GM10266 (cell line): ENCODE data around the gene BCO1.
"Not testable (repeated sequence)": the region's sequence is repeated elsewhere in the genome, so short reads cannot be mapped to it uniquely, and the experiment has no call there.

Source experiments
- DNase-seq: peaks from one replicate; pipeline ENCODE4 v3.0.0; 2012; ENCODE audit errors: extremely low spot score
- TF ChIP-seq, protein P1 (sequence below): IDR thresholded peaks from 2 replicates; pipeline ENCODE4 v1.5.1; 2012; ENCODE audit warnings: mild to moderate bottlenecking, low read depth; ENCODE audit not compliant: control insufficient read depth, insufficient read depth; ENCODE audit errors: missing control alignments

The BCO1 gene

DNA sequence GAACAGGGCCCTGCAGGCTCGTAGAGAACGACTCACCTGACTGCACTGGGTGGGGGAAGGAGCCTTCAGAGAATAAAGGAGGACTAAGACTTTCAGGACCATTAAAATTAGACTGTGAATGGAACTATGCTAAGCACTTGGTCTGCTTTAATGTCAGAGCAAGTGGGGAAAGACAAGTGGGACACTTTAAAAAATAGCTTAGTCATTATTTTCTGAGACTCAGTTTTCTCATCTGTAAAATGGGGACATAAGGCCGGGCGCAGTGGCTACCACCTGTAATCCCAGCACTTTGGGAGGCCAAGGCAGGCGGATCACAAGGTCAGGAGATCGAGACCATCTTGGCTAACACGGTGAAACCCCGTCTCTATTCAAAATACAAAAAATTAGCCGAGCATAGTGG is 19.3 kb upstream of the BCO1 start:
- TF ChIP-seq, protein P1, sequence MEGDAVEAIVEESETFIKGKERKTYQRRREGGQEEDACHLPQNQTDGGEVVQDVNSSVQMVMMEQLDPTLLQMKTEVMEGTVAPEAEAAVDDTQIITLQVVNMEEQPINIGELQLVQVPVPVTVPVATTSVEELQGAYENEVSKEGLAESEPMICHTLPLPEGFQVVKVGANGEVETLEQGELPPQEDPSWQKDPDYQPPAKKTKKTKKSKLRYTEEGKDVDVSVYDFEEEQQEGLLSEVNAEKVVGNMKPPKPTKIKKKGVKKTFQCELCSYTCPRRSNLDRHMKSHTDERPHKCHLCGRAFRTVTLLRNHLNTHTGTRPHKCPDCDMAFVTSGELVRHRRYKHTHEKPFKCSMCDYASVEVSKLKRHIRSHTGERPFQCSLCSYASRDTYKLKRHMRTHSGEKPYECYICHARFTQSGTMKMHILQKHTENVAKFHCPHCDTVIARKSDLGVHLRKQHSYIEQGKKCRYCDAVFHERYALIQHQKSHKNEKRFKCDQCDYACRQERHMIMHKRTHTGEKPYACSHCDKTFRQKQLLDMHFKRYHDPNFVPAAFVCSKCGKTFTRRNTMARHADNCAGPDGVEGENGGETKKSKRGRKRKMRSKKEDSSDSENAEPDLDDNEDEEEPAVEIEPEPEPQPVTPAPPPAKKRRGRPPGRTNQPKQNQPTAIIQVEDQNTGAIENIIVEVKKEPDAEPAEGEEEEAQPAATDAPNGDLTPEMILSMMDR, result no peak
- DNase-seq, result no peak

DNA sequence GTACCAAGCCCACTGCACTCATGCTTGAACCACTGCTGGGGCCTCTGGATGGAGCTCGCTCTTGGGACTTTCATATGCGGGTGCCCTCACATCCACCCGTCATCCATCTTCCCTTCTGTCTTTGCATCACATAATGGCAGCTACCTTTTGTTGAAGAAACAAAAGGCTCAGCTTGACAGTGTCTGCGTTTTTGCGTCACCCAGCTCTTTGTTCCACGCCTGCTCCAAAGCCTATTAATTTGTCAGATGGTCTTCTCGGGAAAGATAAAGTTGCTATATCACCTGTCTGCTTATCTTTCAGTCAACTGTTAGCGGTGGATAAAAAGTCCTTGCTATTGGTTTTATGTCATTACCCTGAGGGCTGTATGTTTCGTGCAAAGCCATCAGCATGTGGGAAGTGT is 18.1 kb upstream of the BCO1 start:
- TF ChIP-seq, protein P1, result no peak
- DNase-seq, result no peak

DNA sequence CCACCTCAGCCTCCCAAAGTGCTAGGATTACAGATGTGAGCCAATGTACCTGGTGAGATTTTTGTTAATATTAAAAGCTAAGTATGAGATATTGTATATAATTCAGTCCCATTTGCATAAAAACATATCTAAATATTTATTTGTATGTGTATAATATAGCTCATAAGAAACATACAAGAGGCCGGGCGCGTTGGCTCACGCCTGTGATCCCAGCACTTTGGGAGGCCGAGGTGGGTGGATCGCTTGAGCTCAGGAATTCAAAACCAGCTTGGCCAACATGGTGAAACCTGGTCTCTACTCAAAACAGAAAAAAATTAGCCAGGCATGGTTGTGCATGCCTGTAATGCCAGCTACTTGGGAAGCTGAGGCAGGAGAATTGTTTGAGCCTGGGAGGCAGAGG is 16.8 kb upstream of the BCO1 start:
- no peak for DNase-seq
- TF ChIP-seq, protein P1, result no peak

DNA sequence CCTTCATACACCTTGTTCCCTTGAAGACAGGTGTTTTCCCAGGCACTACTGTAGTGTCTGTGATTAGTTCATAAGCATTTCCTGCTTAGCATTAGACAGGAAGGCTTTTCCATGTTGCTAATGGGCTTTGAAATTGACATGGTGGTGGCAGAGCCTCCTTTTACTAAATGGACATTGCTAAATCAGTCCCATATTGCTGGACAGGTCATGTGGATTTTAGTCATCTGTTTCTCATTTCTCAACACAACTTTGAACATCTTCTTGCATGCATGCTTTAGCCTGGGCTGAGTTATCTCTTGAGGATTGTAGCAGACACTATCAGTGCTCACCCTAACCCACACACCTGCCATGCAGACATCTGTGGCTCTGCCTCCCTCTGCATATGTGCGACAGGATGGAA is 13.7 kb upstream of the BCO1 start:
- DNase-seq, result no peak
- TF ChIP-seq, protein P1, result no peak

- not testable (repeated sequence) for DNase-seq
These were observed 12.8 kb upstream of the BCO1 start for GRCh38 chr16:81225697-81226096.

- TF ChIP-seq, protein P1, result no peak
- no peak for DNase-seq
These were observed 10.7 kb upstream of the BCO1 start for GRCh38 chr16:81227785-81228184.

DNA sequence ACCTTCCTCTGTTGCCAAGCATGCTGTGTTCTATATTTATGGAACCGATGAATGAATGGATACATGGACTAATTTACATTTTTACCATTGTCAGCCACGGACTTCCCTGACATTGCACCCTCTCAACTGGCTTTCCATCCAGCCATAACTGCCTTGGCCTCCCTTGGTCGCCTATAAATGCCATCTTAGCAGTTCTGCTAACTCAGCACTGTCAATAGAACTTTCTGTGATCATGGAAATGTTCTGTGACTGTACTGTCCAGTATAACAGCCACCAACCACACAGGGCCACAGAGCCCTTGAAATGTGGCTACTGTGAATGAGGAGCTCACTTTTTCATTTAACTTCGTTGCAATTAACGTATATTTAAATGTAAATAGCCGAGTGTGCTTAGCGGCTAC is 8.7 kb upstream of the BCO1 start:
- DNase-seq, result no peak
- TF ChIP-seq, protein P1, result no peak

GRCh38 chr16:81231014-81231413 is 7.5 kb upstream of the BCO1 start:
- no peak for DNase-seq

More at GRCh38 chr16:81231014-81231413, 7.5 kb upstream of the BCO1 start:
- TF ChIP-seq, protein P1, result no peak
